Measurements from ENCODE around the gene VAPA.
"Not testable (repeated sequence)": the region's sequence is repeated elsewhere in the genome, so short reads cannot be mapped to it uniquely, and the experiment has no call there.

The VAPA gene

DNA sequence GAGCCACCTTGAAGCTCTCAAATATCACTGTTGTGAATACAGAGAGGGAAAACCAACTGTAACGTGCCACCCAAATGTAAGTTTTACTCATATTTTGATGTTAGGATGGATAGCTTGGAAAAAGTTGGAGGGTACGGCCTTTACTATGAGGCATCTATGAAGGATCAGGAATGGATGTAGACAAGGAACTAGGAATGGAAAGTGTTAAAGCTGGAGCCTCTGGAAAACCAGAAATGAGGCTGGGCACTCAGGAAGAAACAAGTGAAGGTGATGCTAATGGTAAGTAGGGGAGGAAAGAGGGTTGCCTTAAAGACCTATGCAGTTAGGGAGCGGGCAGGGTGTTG lies 27.8 kb upstream of the VAPA start:
- DNase-seq: no peak

DNA sequence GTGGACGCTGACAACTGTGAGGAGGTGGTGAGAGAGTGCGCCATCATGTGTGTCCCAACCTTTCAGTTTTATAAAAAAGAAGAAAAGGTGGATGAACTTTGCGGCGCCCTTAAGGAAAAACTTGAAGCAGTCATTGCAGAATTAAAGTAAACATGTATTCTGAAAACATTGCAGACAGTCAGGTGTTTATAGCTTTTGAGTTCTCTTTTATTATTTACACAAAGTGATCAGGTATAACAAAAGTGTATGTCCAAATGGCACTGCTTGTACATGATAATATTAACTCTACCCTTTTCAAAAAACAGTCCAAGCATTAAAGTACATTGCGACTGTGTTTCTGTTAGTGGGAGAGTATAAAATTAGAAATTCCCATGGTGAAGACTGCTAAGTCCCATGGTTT lies 25.8 kb upstream of the VAPA start:
- DNase-seq: no peak

DNA sequence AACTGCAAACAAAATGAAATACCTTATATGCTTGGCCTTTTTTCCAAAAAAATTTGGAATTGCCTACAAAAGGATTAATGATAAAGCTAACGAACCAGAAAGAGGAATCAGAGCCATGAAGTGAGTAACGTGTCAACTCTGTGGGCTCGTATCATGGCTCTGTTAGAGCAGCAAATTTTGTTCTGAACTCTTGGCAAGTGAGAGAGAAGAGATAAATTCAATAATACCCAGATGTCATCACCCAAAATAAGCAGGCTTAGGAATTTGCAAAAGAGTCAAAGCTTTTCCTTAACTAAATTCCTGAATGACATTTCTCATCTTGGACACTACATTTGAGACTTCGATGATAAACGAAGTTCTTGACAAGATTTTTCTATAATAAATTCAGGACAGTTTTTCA lies 23.6 kb upstream of the VAPA start:
- DNase-seq: no peak

DNA sequence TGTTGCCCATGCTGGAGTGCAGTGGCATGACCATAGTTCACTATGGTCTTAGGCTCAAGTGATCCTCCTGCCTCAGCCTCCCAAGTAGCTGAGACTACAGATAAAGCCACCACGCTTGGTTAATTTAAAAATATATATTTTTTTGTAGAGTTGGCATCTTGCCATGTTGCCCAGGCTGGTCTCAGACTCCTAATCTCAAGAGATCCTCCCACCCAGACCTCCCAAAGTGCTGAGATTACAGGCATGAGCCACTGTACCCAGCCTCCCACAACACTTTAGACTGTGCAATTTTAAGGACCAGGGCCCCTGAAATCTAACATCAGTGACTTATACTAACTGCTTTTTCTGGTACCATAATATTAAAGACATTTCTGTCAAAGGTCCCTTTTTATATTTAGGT lies 22.9 kb upstream of the VAPA start:
- DNase-seq: no peak

DNA sequence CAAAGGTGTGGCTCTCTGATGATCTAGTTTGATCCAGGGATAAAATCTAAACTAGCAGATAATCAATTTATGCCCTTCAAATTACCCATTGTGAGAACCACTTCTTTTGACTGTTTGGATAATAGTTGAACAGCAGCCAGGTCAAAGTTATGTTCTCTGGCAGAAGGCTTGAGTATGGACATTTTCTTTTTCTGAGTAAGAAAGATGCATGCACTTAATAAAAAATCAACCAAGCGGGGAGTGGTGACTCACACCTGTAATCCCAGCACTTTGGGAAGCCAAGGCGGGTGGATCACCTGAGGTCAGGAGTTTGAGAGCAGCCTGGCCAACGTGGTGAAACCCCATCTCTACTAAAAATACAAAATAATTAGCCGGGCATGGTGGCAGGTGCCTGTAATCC lies 22.3 kb upstream of the VAPA start:
- not testable (repeated sequence) for DNase-seq

DNA sequence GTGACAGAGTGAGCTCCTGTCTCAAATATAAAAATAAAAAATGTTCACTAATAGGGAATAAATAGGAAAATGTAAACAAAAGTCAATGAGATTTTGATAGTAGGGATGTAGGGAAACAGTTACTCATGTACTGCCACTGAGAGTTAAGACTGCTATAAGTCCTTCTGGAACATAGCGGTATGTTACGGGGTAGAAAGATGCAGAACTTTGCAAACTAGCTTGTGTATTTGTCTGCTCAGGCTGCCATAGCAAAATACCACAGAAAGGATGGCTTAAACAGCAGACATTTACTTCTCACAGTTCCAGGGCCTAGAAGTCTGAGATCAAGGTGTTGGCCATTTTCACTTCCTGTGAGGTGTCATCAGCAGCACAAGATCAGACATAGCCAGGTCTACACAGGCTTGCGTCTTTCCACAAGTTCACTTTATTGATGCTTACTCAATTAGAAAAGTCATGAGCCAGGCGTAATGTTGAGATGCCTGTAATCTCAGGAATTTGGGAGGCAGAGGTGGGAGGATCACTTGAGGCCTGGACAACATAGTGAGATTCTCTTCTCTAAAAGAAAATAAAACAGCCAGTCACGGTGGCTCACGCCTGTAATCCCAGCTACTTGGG lies 19.3 kb upstream of the VAPA start:
- no peak for DNase-seq

DNA sequence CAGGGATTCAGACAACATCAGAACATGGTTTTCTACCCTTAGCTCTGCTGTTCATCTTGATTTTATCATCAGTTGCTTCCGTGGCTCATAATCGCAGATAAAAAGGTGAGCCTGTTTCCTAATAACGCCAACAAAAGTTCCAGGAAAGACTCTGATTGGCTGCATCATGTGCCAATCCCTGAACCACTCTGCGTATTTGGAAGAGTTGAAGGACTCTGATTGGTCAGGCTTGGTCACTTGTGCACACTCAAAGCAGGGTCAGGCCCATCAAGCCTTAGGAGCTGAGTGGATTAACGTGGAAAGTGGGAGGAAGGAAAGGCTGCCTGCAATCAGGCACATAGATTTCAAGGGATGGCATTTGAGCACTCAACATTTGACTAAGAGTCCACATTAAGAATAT lies 16.7 kb upstream of the VAPA start:
- DNase-seq: no peak

DNA sequence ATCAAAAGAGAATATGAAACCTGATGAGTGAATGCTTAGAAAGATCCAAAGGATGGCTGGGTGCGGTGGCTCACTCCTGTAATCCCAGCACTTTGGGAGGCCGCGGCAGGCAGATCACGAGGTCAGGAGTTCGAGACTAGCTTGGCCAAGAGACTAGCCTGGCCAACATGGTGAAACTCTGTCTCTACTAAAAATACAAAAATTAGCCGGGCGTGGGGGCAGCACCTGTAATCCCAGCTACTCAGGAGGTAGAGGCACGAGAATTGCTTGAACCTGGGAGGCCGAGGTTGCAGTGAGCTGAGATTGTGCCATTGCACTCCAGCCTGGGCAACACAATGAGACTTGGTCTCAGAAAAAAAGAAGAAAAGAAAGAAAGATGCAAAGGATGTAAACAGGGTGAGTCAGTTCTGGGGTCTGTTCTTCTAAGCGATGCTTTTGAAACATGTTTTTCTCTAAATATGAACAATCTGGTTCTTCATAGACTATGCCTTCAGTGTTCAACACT lies 16.0 kb upstream of the VAPA start:
- DNase-seq: not testable (repeated sequence)

DNA sequence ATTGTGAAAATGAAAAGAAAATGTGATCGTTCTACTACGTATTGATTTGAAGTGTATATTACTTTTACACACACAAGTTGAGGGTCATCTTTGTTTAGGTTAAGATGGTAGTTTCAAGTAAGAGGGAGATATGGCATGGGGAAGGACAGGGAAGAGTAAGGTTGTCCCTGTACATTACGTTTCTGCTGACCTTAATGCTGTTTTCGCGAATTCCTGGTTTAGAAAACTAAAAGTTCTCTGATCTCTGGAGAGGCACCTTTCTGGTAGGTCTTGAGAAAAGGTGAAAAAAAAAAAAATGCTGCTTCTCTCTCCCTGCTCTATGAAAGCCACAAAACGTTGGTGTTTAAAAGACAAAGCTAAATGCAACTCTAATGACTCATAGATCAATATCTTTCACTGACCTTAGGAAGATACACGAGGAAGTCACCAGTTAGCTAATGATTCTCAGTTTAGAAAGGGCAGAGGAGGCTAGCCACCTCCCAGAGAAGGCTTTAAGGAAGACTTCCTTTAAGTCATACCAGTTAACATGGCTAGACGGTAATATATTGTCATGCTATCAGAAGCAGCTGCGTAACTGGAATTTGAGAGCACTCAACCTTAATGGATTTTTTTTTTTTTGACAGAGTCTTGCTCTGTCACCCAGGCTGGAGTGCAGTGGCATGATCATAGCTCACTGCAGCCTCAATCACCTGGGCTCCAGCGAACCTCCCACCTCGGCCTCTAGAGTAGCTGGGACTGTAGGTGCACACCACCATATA lies 14.8 kb upstream of the VAPA start:
- DNase-seq: no peak

DNA sequence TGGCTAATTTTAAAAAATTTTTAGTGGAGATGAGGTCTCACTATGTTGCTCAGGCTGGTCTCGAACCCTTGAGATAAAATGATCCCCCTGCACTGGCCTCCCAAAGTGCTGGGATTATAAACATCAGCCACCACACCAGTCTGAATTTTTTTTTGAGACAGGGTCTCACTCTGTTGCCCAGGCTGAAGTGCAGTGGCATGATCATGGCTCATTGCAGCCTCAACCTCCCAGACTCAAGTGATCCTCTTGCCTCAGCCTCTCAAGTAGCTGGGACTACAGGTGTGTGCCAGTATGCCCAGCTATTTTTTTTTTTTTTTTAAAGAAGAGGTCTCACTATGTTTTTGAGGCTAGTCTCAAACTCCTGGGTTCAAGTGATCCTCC lies 14.3 kb upstream of the VAPA start:
- not testable (repeated sequence) for DNase-seq

DNA sequence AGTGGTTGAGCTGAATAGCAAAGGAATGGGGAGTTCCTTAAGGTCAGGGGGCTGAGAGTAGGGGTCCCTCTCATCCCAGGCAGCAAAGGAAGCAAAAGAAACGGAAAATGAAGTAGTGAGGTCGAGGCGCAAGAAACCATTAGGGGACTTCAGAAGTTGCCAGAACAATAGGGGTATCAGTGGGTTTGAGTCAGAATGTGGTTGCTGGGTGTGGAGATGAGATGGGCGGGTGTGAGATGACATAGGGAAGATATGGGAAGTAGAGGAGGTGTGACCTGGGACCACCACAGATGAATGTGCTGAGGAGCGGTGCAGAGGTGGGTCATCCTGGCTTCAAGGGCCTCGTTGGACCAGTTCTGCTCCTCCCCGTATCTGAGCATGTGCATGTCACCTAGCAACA lies 13.1 kb upstream of the VAPA start:
- DNase-seq: no peak

DNA sequence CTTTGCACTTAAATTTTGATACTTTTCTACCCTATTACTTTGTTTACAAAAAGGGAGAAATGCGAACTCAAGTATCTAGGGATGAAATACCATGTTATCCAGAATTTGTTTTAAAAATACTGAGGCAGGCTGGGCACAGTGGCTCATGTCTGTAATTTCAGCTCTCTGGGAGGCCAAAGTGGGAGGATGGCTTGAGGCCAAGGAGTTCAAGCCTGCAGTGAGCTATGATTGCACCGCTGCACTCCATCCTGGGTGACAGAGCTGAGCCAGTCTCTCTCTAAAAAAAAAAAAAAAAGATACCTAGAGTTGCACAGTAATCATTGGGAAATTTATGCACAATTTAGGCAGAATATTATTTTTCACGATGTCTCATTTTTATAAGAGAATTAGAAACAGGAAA lies 12.4 kb upstream of the VAPA start:
- DNase-seq: no peak

DNA sequence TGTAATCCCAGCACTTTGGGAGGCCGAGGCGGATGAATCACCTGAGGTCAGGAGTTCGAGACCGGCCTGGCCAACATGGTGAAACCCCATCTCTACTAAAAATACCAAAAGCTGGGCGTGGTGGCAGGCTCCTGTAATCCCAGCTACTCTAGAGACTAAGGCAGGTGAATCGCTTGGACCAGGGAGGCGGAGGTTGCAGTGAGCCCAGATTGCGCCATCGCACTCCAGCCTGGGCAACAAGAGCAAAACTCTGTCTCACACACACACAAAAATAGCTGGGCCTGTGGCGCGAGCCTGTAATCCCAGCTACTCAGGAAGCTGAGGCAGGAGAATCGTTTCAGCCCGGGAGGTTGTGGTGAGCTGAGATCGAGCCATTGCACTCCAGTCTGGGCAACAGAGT lies 11.6 kb upstream of the VAPA start:
- DNase-seq: not testable (repeated sequence)

DNA sequence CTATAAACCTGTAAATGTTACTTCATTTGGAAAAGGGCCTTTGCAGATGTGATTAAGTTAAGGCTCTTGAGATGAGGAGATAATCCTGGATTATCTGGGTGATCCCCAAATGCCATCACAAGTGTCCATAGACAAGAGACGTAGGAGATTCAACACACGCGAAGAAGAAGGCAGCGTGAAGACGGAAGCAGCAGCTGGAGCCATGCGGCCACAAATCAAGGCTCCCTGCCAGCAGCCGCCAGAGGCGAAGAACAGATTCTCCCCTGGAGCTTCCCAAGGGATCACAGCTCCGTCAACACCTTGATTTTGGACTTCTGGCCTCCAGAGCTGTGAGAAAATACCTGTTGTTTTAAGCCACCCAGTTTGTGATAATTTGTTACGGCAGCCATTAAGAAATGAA lies 11.0 kb upstream of the VAPA start:
- DNase-seq: no peak

DNA sequence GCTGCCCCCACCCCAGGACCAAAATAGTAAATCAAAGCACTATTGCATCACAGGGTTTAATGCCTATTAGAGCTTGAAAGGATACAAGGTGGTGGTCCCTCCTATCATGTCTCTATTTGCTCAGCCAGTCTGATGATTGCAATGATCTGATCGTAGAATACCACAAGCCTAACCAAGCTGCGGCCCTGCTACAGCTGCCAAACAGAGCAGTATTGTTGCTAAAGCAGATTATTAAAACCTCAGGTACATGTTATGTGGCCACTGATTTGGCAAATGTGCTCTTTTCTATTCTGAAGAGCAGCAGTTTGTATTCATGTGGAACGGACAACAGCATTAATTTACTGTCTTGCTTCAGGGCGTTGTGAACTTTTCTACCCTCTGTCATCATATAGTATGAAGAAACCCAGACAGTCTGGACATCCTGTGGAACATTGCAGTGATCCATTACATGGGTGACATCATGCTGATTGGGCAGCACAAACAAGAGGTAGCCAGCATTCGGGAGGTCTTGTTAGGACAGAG lies 8.4 kb upstream of the VAPA start:
- no peak for DNase-seq

DNA sequence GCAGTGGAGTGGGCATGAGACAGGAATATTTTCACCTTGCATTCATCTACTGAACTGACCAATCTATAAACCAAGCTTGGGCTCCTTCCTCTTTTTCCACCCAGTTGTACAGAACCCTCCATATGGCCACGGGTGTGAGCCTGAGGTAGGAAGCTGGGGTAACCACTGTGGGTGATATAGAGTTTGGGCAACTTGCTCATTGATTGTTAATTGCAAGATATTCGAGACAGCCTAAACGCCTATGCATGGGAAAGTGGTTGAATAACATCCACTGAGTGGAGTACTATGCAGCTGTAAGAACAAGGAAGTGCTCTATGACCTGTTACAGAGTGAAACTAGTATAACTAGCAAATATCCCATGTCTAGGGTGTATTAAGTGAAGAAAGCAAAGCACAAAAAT lies 7.3 kb upstream of the VAPA start:
- no peak for DNase-seq

DNA sequence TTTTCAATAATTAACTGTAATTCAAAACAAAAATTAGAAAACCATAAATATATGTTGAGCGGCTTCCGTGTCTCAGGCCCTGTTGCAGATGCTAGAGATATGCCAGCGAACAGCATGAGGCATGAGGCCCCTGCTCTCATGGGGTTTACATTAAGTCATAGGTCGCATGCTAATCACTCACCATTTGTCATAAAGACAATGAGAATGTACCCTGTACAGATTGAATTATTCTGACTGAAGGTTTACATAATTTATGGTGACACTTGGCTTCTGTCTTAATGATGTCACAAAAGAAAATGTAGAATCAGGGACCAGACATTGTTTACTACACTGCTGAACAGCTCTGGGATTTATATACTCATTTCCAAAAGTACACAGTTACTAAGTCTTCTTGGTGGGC lies 5.9 kb upstream of the VAPA start:
- DNase-seq: no peak

DNA sequence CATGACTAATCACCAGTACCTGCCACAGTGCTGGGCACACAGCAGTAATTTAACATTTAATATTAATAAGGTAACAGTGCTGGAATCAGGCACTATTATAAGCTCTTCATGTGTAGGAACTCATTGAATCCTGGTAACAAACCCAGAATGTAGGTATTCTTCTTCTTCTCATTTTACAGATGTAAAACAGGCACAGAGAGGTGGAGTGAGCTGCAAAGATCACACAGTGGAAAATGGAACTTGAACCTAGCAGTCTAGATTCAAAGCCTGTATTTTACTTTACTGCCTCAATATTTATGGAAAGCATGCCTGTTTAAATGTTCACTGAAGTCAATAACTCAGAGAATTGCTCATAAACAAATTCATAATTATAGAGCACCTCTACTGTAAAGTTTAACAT lies 3.7 kb upstream of the VAPA start:
- no peak for DNase-seq

DNA sequence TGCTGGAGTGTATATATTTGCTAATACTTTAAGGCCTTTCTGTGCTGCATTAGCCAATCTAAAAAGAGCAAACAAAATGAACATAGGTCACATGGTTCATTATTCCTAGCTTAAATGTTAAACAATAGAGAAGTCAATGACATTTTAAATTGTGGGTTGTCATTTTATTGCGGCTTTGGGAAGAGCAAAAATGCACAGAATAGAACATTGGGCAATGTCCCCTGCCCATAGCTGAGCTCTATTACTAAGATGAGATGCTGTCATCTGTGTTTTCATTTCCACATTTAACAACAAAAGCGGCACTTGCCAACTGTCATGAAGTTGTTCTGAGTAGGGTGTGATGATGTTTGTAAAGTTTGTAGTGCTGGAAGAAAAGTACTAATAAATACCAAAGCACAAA lies 3.2 kb upstream of the VAPA start:
- DNase-seq: no peak

DNA sequence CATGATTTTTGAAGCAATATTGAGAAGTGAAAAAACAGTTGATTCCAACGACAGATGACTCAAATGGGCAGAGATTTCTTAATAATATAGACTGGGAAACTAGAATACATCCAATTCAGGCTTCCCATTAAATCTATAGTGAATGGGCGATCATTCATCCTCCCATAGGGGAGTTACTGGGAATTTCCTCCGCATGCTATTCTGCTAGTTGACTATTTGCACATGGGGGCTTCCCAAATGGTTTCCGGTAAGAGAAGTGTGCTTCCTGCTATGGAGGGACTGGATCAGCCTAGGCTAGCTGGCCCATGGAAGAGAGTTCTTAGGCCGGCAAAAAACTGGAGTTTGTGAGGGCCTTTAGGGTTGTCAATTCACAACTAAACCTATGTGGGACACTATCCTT lies 2.6 kb upstream of the VAPA start:
- DNase-seq: no peak

DNA sequence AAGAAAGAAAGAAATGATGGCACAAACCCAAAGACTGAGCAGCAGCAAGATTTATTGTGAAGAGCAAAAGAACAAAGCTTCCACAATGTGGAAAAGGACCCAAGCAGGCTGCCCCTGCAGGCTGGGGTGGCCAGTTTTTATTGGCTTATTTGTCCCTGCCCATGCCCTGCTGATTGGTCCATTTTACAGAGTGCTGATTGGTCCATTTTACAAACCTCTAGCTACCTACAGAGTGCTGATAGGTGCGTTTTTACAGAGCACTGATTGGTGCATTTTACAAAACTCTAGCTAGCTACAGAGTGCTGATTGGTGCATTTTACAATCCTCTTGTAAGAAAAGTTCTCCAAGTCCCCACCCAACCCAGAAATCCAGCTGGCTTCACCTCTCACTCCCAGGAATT lies 1.5 kb upstream of the VAPA start:
- DNase-seq: not testable (repeated sequence)

DNA sequence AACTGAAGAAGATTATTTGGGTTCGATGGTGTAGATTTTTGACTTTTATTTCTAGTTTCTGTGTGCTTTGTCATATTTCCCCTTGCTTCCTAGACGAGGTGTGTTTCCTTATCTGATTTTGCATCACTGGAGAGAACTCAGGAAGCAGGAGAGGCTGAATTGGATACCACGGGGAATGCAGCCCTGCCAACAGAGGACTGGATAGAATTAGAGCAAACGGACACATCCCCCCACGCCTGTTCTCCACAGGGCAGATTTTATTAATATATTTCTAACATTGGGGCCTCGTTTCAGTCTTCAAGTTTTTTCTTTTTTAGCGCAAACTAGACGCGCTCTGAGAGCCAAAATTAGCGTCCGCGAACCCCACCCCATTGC lies 678 bp upstream of the VAPA start:
- no peak for DNase-seq

DNA sequence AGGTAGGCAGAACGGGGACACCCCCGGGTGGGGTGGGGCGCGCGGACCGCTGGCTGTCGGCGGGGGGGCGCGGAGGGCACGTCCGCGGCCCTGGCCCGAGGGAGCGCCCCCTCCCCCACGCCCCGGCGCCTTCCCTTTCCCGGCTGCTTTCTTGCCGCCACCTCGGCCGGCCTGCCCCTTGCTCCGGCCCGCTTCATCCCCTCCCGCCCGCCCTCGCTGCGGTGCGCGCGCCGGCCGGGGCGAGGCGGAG lies 443 bp downstream of the VAPA start:
- peak; percentile 9 for DNase-seq

DNA sequence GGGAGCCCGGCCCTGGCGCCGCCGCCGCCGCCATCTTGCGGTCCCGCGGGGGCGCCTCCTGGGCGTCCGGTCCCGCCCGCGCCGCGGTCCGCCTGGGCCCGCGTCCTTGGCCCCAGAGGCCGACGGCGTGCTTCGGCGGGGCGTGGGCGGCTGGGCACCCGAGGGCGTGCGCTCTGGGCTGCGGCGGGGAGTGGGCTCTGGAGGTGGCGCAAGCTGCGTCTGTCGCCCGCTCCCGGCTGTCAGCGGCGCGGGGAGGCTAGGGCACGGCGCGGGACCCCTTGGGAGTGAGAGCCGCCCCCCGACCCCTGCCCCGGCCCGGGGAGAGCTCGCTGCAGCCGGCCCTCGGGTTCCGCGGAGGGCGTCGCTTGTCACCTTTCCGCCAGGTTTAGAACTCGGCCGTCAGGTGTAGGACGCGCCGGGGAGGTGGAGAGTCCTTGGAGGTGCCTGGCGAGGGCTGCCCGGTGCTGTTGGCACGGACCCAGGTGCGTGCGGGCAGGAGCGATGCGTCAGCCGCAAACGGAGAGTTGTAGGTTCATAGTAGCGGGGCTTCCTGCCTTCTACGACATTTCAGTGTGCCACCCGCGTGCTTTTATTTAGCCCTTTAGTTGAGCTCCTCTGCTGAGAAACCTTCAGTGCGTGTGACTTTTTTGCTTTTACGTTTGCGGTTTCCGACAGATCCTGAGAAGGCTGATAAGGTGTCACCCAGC lies 921 bp downstream of the VAPA start:
- peak; percentile 13 for DNase-seq
